ENCODE data around the gene VPS13C. TPM values are rescaled to one million over a fixed set of nuclear protein-coding genes. Genes with fewer than 3 reads are reported as not detected.
A peak's percentile ranks its signal among the peaks of the same experiment; 100 is the strongest.

The VPS13C gene
- total and polyA plus RNA-seq, 2 experiments from 2014 or later = 8.7 to 21.7 TPM

GRCh38 chr15:61917457-61917856 lies 142.8 kb downstream of the VPS13C start:
- H3K27me3 ChIP-seq (replicated peaks; ENCODE audit: insufficient read depth) = no peaks in the 10 kb centered on the region
- no peaks in the 10 kb centered on the region for H3F3A ChIP-seq (ENCODE audit: insufficient read depth)
- H3K4me2 ChIP-seq (ENCODE audit: unreplicated experiment) = no peak overlapping the region
- 0 out of 2 replicates have a peak, but pooled peaks cover 4% of the 10 kb centered on the region for H3K4me1 ChIP-seq (ENCODE audit: insufficient read depth)
- 96 to 97% methylated on average over 1 of the region's 1 CpG for WGBS, 2 experiments (ENCODE audit: low coverage in 1 of 2, low lambda C conversion rate in 2 of 2, missing lambda C conversion rate in 2 of 2)
- DNase-seq = no peak
- peaks cover 40% of the 10 kb centered on the region for H3K36me3 ChIP-seq (ENCODE audit: low read depth)
- no peak overlapping the region for H3K27ac ChIP-seq
- no peaks in the 10 kb centered on the region for H3K9me2 ChIP-seq (ENCODE audit: insufficient read depth)
- H3K9ac ChIP-seq = no peak overlapping the region
- no peaks in the 10 kb centered on the region for H3K9me3 ChIP-seq (ENCODE audit: low read depth)
- in situ Hi-C loops (cut with MboI) = no loop called here
- no peaks in the 10 kb centered on the region for H4K20me1 ChIP-seq (ENCODE audit: insufficient read depth)
- no peaks in the 10 kb centered on the region for H3K79me2 ChIP-seq (ENCODE audit: insufficient read depth)
- TF ChIP-seq EZH2 (IDR thresholded peaks at IDR 0.05; ENCODE audit: insufficient read depth, poor library complexity, severe bottlenecking) = no peak
- TF ChIP-seq EZH2phosphoT487 (IDR thresholded peaks at IDR 0.05; ENCODE audit: insufficient read depth, low read depth) = no peak
- H2AFZ ChIP-seq = no peak overlapping the region
- no peak overlapping the region for H3K4me3 ChIP-seq

DNA sequence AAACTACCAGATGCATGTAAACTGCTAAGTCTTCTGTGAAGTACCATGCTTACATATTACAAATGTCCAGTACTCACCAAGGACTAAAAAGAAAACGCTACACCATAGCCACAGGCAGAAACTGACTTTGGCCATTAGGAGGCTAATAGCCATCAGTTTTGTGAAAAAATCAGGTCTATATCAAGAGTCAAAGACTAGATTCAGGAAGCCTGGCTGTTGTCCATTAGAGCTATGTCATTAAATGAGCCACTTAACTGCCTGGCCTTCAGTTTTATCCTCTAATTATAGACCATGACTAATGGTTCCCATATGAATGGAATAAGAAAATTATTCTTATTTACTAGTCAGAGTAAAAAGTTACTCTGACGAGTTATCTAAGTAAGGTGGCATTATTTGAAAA lies 144.1 kb downstream of the VPS13C start:
- TF ChIP-seq EZH2 (IDR thresholded peaks at IDR 0.05; ENCODE audit: insufficient read depth, poor library complexity, severe bottlenecking) (no peak), EZH2phosphoT487 (IDR thresholded peaks at IDR 0.05; ENCODE audit: insufficient read depth, low read depth) (no peak)
- Histone ChIP-seq H3K9me3 (ENCODE audit: low read depth) (no peaks in the 10 kb centered on the region), H3F3A (ENCODE audit: insufficient read depth) (no peaks in the 10 kb centered on the region), H3K9ac (no peak overlapping the region), H3K27me3 (replicated peaks; ENCODE audit: insufficient read depth) (no peaks in the 10 kb centered on the region), H3K27ac (no peak overlapping the region), H3K36me3 (ENCODE audit: low read depth) (peaks cover 35% of the 10 kb centered on the region), H3K4me2 (ENCODE audit: unreplicated experiment) (no peak overlapping the region), H3K4me3 (no peak overlapping the region), H4K20me1 (ENCODE audit: insufficient read depth) (no peaks in the 10 kb centered on the region), H3K79me2 (ENCODE audit: insufficient read depth) (no peaks in the 10 kb centered on the region), H3K9me2 (ENCODE audit: insufficient read depth) (no peaks in the 10 kb centered on the region), H2AFZ (no peak overlapping the region), H3K4me1 (ENCODE audit: insufficient read depth) (0 out of 2 replicates have a peak, but pooled peaks cover 4% of the 10 kb centered on the region)
- peak; percentile 77 for DNase-seq
- WGBS, 2 experiments (ENCODE audit: low coverage in 1 of 2, low lambda C conversion rate in 2 of 2, missing lambda C conversion rate in 2 of 2) = 63 to 75% methylated on average over 2 of the region's 2 CpGs
- in situ Hi-C loops (cut with MboI) = no loop called here

- Histone ChIP-seq H3K36me3 (ENCODE audit: low read depth) (peaks cover 33% of the 10 kb centered on the region), H3F3A (ENCODE audit: insufficient read depth) (no peaks in the 10 kb centered on the region), H3K9ac (no peak overlapping the region), H3K4me3 (no peak overlapping the region), H3K9me2 (ENCODE audit: insufficient read depth) (no peaks in the 10 kb centered on the region), H3K79me2 (ENCODE audit: insufficient read depth) (no peaks in the 10 kb centered on the region), H2AFZ (no peak overlapping the region), H3K4me2 (ENCODE audit: unreplicated experiment) (no peak overlapping the region), H4K20me1 (ENCODE audit: insufficient read depth) (no peaks in the 10 kb centered on the region), H3K9me3 (ENCODE audit: low read depth) (no peaks in the 10 kb centered on the region), H3K27me3 (replicated peaks; ENCODE audit: insufficient read depth) (no peaks in the 10 kb centered on the region), H3K4me1 (ENCODE audit: insufficient read depth) (0 out of 2 replicates have a peak, but pooled peaks cover 4% of the 10 kb centered on the region), H3K27ac (no peak overlapping the region)
- no peak for DNase-seq
- TF ChIP-seq EZH2 (IDR thresholded peaks at IDR 0.05; ENCODE audit: insufficient read depth, poor library complexity, severe bottlenecking) = no peak
- no peak for TF ChIP-seq EZH2phosphoT487 (IDR thresholded peaks at IDR 0.05; ENCODE audit: insufficient read depth, low read depth)
- 98 to 99% methylated on average over 9 of the region's 9 CpGs for WGBS, 2 experiments (ENCODE audit: low coverage in 1 of 2, low lambda C conversion rate in 2 of 2, missing lambda C conversion rate in 2 of 2)
- in situ Hi-C loops (cut with MboI) = no loop called here
These were observed 144.6 kb downstream of the VPS13C start for GRCh38 chr15:61915640-61916039.

DNA sequence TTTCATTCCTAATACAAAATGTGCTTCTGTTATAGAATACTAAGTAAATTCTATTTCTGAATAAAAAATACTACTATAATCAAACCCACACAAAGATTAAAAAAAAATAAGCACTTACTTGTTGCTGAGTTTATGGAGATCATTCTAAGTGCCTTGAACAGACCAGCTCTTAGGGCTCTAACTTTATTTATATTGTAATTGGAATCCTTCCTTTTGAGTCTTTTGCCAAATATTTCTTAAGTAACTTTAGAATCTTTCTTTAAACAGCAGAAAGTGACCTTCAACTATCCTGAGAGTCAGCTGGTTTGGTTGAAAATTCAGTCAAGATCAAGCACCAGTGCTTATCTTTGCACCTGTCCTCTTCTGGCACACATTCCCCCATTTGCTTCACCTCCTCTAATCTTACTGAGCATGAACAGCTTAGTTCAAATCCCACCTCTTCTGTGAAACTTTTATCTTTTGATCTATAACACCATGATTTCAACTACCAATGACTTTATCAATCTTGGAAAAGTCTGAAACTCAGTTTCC lies 149.3 kb downstream of the VPS13C start:
- Histone ChIP-seq H3K9me2 (ENCODE audit: insufficient read depth) (no peaks in the 10 kb centered on the region), H3K27ac (no peak overlapping the region), H4K20me1 (ENCODE audit: insufficient read depth) (no peaks in the 10 kb centered on the region), H3K4me1 (ENCODE audit: insufficient read depth) (no peaks in the 10 kb centered on the region), H3K9me3 (ENCODE audit: low read depth) (no peaks in the 10 kb centered on the region), H3K4me2 (ENCODE audit: unreplicated experiment) (no peak overlapping the region), H2AFZ (no peak overlapping the region), H3K27me3 (replicated peaks; ENCODE audit: insufficient read depth) (no peaks in the 10 kb centered on the region), H3K4me3 (no peak overlapping the region), H3K79me2 (ENCODE audit: insufficient read depth) (no peaks in the 10 kb centered on the region), H3K36me3 (ENCODE audit: low read depth) (peaks cover 23% of the 10 kb centered on the region), H3F3A (ENCODE audit: insufficient read depth) (no peaks in the 10 kb centered on the region), H3K9ac (no peak overlapping the region)
- in situ Hi-C loops (cut with MboI) = no loop called here
- TF ChIP-seq EZH2phosphoT487 (IDR thresholded peaks at IDR 0.05; ENCODE audit: insufficient read depth, low read depth) (no peak), EZH2 (IDR thresholded peaks at IDR 0.05; ENCODE audit: insufficient read depth, poor library complexity, severe bottlenecking) (no peak)
- DNase-seq = no peak

DNA sequence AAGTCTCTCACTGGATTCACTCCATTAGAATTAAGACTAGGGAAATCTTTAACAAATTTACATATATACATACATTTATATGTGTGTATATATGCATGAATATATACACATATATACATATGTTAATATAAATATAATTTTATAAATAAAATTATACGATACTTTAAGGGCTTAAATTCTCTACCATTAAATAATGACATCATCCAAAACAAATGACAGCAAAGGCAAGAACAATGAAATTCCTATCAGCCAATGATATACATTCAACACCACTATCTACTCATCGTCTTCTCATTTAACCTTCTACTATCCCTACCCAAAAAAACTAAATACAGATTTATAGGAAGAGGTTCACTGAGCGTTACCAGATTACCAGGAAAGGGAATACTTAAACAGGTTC lies 152.0 kb downstream of the VPS13C start:
- WGBS, 2 experiments (ENCODE audit: low coverage in 1 of 2, low lambda C conversion rate in 2 of 2, missing lambda C conversion rate in 2 of 2) = 95 to 99% methylated on average over 3 of the region's 3 CpGs
- Histone ChIP-seq H4K20me1 (ENCODE audit: insufficient read depth) (no peaks in the 10 kb centered on the region), H3K36me3 (ENCODE audit: low read depth) (peaks cover 19% of the 10 kb centered on the region)

More for the DNA sequence above, 152.0 kb downstream of the VPS13C start:
- Histone ChIP-seq H3K27ac (no peak overlapping the region), H3K79me2 (ENCODE audit: insufficient read depth) (no peaks in the 10 kb centered on the region), H3K4me2 (ENCODE audit: unreplicated experiment) (no peak overlapping the region), H3K4me3 (no peak overlapping the region), H3K9ac (no peak overlapping the region), H2AFZ (no peak overlapping the region), H3K4me1 (ENCODE audit: insufficient read depth) (no peaks in the 10 kb centered on the region), H3K9me3 (ENCODE audit: low read depth) (no peaks in the 10 kb centered on the region), H3K27me3 (replicated peaks; ENCODE audit: insufficient read depth) (no peaks in the 10 kb centered on the region), H3K9me2 (ENCODE audit: insufficient read depth) (no peaks in the 10 kb centered on the region), H3F3A (ENCODE audit: insufficient read depth) (no peaks in the 10 kb centered on the region)
- no peak for DNase-seq
- TF ChIP-seq EZH2 (IDR thresholded peaks at IDR 0.05; ENCODE audit: insufficient read depth, poor library complexity, severe bottlenecking) (no peak), EZH2phosphoT487 (IDR thresholded peaks at IDR 0.05; ENCODE audit: insufficient read depth, low read depth) (no peak)
- in situ Hi-C loops (cut with MboI) = no loop called here
